D721Med (cell line): ENCODE data around the gene GRM3.
A peak's percentile ranks its signal among the peaks of the same experiment; 100 is the strongest.

Experiments used
- DNase-seq: peaks from one replicate; pipeline ENCODE4 v3.0.0; 2011; ENCODE audit warnings: low spot score; ENCODE audit not compliant: insufficient read length
- FAIRE-seq: peaks from 2 replicates; lab custom pipeline; 2011; peaks lifted over from hg19 to GRCh38; lab: Jason Lieb, UNC
- CTCF ChIP-seq: IDR thresholded peaks from 2 replicates; pipeline ENCODE4 v1.5.1; 2012; ENCODE audit warnings: mild to moderate bottlenecking, control low read depth; ENCODE audit not compliant: insufficient read depth; ENCODE audit errors: missing control alignments

Gene GRM3

GRCh38 chr7:86884152-86884551, 240.4 kb downstream of the GRM3 start:
- FAIRE-seq (no peak), DNase-seq (no peak)
- no peak for TF ChIP-seq CTCF

GRCh38 chr7:86889501-86889900, 245.8 kb downstream of the GRM3 start:
- no peak for FAIRE-seq
- no peak for DNase-seq
- TF ChIP-seq CTCF, result no peak

GRCh38 chr7:86898171-86898570, 254.5 kb downstream of the GRM3 start:
- no peak for TF ChIP-seq CTCF
- no peak for DNase-seq
- no peak for FAIRE-seq

GRCh38 chr7:86900886-86901285, 257.2 kb downstream of the GRM3 start:
- no peak for TF ChIP-seq CTCF
- DNase-seq, result no peak
- FAIRE-seq, result no peak

GRCh38 chr7:86904949-86905834, 261.5 kb downstream of the GRM3 start:
- peak; percentile 87 for TF ChIP-seq CTCF
- FAIRE-seq (no peak), DNase-seq (no peak)

- no peak for FAIRE-seq
- no peak for DNase-seq
- no peak for TF ChIP-seq CTCF
Measured at GRCh38 chr7:86908948-86909347, 265.2 kb downstream of the GRM3 start.

GRCh38 chr7:86911659-86912058, 267.9 kb downstream of the GRM3 start:
- DNase-seq, result no peak
- FAIRE-seq, result no peak
- TF ChIP-seq CTCF, result no peak
